Sciatic nerve (tissue), 2 donors: ENCODE data around the gene CLCNKA. TPM values are rescaled to one million over a fixed set of nuclear protein-coding genes. Genes with fewer than 3 reads are reported as not detected.

Source experiments
- ATAC-seq: fragments of 200-7000 bp; cut with Tn5 transposase; one replicate; pipeline ENCODE4 v1.9.1; 2020; ENCODE audit warnings: mild to moderate bottlenecking, moderate library complexity
- DNase-seq: peaks from one replicate; pipeline ENCODE4 v3.0.0-alpha.2; 2020; ENCODE audit warnings: low spot score
- intact Hi-C: fragments of 100-400 bp; cut with DNase I; formaldehyde crosslinking; loops from one replicate; pipeline ENCODE4 v1.14.2; 2022
- total RNA-seq: library from RNA; stranded (reverse); fragmentation: NEBNext Ultra II Directional; extraction: Animal tissue kit (Norgen Biotek cat#: 25700); gene quantifications from one replicate; pipeline ENCODE4 v1.2.1, GENCODE V29; 2021
- donor health status: DM: no; HTN: no; CAD: no.
- donor health status: DM: no; HTN: no; CAD: no.

Gene CLCNKA
- total RNA-seq, 1 donor from 2014 or later, result 0.13 TPM

DNA sequence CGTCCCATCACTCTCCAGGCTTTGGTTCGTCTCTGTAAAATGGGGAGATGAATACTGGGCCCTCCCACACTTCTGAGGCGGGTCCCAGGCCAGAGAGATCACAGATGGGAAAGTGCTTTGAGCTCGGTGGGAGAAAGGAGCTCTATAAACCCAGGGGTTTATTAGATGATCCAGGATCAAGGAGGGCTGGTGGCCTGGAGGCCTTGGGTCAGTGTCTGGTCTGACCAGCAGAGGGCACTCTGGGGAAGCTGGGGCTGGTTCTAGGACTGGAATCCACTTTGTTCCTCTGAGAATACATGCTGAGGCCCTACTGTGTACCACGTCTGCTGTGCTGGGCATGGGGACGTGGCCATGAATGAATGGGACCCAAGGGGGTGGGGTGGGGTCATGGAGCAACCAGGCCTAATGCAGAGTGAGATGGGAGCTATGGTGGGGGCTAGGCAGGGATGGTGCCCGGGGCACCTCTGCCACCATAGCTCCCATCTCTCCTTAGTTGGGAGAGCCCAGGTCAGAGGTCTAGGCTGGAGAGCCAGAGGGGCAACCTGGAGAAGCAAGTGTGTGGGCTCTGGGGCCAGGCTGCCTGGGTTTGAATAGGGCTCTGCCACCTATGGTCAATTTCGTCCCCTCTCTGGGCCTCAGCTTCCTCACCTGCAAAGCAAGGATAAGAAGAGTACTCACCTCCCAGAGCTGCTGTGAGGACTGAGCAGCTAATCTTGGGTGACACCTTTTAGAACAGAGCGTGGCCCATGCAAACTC is 60.6 kb downstream of the CLCNKA start:
- intact Hi-C loops, result no loop called here
- DNase-seq (peak; percentile 80), ATAC-seq (peak; percentile 31)

- ATAC-seq (no peak), DNase-seq (no peak)
- intact Hi-C loops, result no loop called here
These were observed 61.6 kb downstream of the CLCNKA start for GRCh38 chr1:16083486-16083885.

Other genes starting within 250 kb of the CLCNKA start
- gene UQCRHL, start 214.4 kb upstream of the CLCNKA start, total RNA-seq, result 1.5 TPM
- 97.7 TPM for gene SPEN, start 174.3 kb upstream of the CLCNKA start, total RNA-seq
- gene ZBTB17, start 45.9 kb upstream of the CLCNKA start, total RNA-seq, result 37.7 TPM
- gene SRARP, start 17.8 kb upstream of the CLCNKA start, total RNA-seq, result 0.18 TPM
- gene HSPB7, start 4.0 kb upstream of the CLCNKA start, total RNA-seq, result 10.7 TPM
- 1.4 TPM for gene CLCNKB, start 21.7 kb downstream of the CLCNKA start, total RNA-seq
- gene FAM131C, start 51.6 kb downstream of the CLCNKA start, total RNA-seq, result not detected
- 31.3 TPM for gene EPHA2, start 134.0 kb downstream of the CLCNKA start, total RNA-seq
- 4.6 TPM for gene ARHGEF19, start 190.6 kb downstream of the CLCNKA start, total RNA-seq
- 9.8 TPM for gene CPLANE2, start 215.1 kb downstream of the CLCNKA start, total RNA-seq